Mesenchymal stem cell (in vitro differentiated cells and primary cell): Measurements from ENCODE around the gene FBXL2. TPM values are rescaled to one million over a fixed set of nuclear protein-coding genes. Genes with fewer than 3 reads are reported as not detected.

Experiments used
- DNase-seq: peaks from one replicate; pipeline ENCODE4 v3.0.0-alpha.2; 2013
- H2AFZ ChIP-seq: one replicate; pipeline ENCODE4 v1.6.1; 2013; ENCODE audit warnings: low read depth, mild to moderate bottlenecking, control low read depth, inconsistent platforms, low read length, moderate library complexity
- H2AK5ac ChIP-seq: 2 replicates; pipeline ENCODE4 v1.6.1; 2013; ENCODE audit warnings: low read length, moderate library complexity, mild to moderate bottlenecking, inconsistent platforms; ENCODE audit not compliant: severe bottlenecking
- H2BK120ac ChIP-seq: one replicate; pipeline ENCODE4 v1.6.1; 2013; ENCODE audit warnings: low read depth, mild to moderate bottlenecking, inconsistent platforms, low read length, moderate library complexity
- H2BK12ac ChIP-seq, 2 experiments: one replicate each; pipeline ENCODE4 v1.6.1; 2013; ENCODE audit warnings: inconsistent platforms in 2 of 2, low read length in 2 of 2, mild to moderate bottlenecking in 2 of 2, moderate library complexity in 2 of 2, control low read depth in 1 of 2
- H2BK15ac ChIP-seq: one replicate; pipeline ENCODE4 v1.6.1; 2013; ENCODE audit warnings: mild to moderate bottlenecking, low read depth, inconsistent platforms; ENCODE audit not compliant: poor library complexity, severe bottlenecking
- H2BK5ac ChIP-seq: 2 replicates; pipeline ENCODE4 v1.6.1; 2013; ENCODE audit warnings: low read depth, mild to moderate bottlenecking, low read length, control low read depth, inconsistent platforms; ENCODE audit not compliant: poor library complexity, severe bottlenecking
- H3K14ac ChIP-seq, 2 experiments: one replicate each; pipeline ENCODE4 v1.6.1; 2013; ENCODE audit warnings: inconsistent platforms in 2 of 2, low read length in 2 of 2, control low read depth in 1 of 2, mild to moderate bottlenecking in 1 of 2, moderate library complexity in 1 of 2
- H3K18ac ChIP-seq, 2 experiments: one replicate each; pipeline ENCODE4 v1.6.1; 2013; ENCODE audit warnings: inconsistent platforms in 2 of 2, low read length in 2 of 2, control low read depth in 1 of 2, low read depth in 1 of 2, mild to moderate bottlenecking in 1 of 2
- H3K23ac ChIP-seq, 2 experiments: one replicate each; pipeline ENCODE4 v1.6.1; 2013; ENCODE audit warnings: inconsistent platforms in 2 of 2, low read length in 2 of 2, mild to moderate bottlenecking in 2 of 2, moderate library complexity in 2 of 2, control low read depth in 1 of 2
- H3K27ac ChIP-seq: 2 replicates; pipeline ENCODE4 v1.5.1; 2013; ENCODE audit warnings: mild to moderate bottlenecking, moderate library complexity, low read length, control low read depth, inconsistent platforms; ENCODE audit not compliant: poor library complexity, severe bottlenecking
- H3K27me3 ChIP-seq, 2 experiments: 2 replicates each; pipeline versions ENCODE4 v1.6.1 to v1.7.0; 2013; ENCODE audit warnings: low read length in 2 of 2, mild to moderate bottlenecking in 2 of 2, moderate library complexity in 2 of 2, control low read depth in 1 of 2, inconsistent platforms in 1 of 2; ENCODE audit not compliant: control insufficient read depth in 1 of 2, insufficient read depth in 1 of 2
- H3K36me3 ChIP-seq, 2 experiments: 2 replicates each; pipeline versions ENCODE4 v1.6.1 to v1.7.0; 2013; ENCODE audit warnings: low read length in 2 of 2, control low read depth in 1 of 2, inconsistent platforms in 1 of 2, low read depth in 1 of 2, mild to moderate bottlenecking in 1 of 2; ENCODE audit not compliant: insufficient read depth in 2 of 2, control insufficient read depth in 1 of 2
- H3K4ac ChIP-seq, 2 experiments: one replicate each; pipeline ENCODE4 v1.6.1; 2013; ENCODE audit warnings: inconsistent platforms in 2 of 2, low read length in 2 of 2, mild to moderate bottlenecking in 2 of 2, moderate library complexity in 2 of 2, control low read depth in 1 of 2, low read depth in 1 of 2
- H3K4me1 ChIP-seq: 2 replicates; pipeline ENCODE4 v1.6.1; 2013; ENCODE audit warnings: low read depth, low read length, control low read depth; ENCODE audit not compliant: control insufficient read depth, insufficient read depth
- H3K4me2 ChIP-seq: 2 replicates; pipeline ENCODE4 v1.6.1; 2013; ENCODE audit warnings: low read length, mild to moderate bottlenecking, inconsistent platforms; ENCODE audit not compliant: poor library complexity, severe bottlenecking
- H3K4me3 ChIP-seq, 2 experiments: 2 replicates each; pipeline versions ENCODE4 v1.5.1 to v1.7.0; 2013; ENCODE audit warnings: low read length in 2 of 2, mild to moderate bottlenecking in 2 of 2, control low read depth in 1 of 2, low read depth in 1 of 2; ENCODE audit not compliant: insufficient read depth in 1 of 2
- H3K79me1 ChIP-seq: replicated peaks from 2 replicates; pipeline ENCODE4 v1.6.1; 2013; ENCODE audit warnings: mild to moderate bottlenecking, control low read depth, low read length, inconsistent platforms; ENCODE audit not compliant: poor library complexity, severe bottlenecking
- H3K9ac ChIP-seq: 2 replicates; pipeline ENCODE4 v1.7.0; 2013; ENCODE audit warnings: mild to moderate bottlenecking, low read length, moderate library complexity
- H3K9me3 ChIP-seq: 2 replicates; pipeline ENCODE4 v1.7.0; 2013; ENCODE audit warnings: mild to moderate bottlenecking, low read length; ENCODE audit not compliant: control insufficient read depth
- H4K8ac ChIP-seq: one replicate; pipeline ENCODE4 v1.6.1; 2013; ENCODE audit warnings: inconsistent platforms, mild to moderate bottlenecking, low read length, moderate library complexity
- H4K91ac ChIP-seq: one replicate; pipeline ENCODE4 v1.6.1; 2013; ENCODE audit warnings: mild to moderate bottlenecking, low read length, inconsistent platforms
- WGBS: methylation state at CpG from one replicate; pipeline ENCODE4 v1.1.7; 2013; ENCODE audit warnings: mixed read lengths; 5-methylcytosine and 5-hydroxymethylcytosine counted together
- small RNA-seq: library from polyadenylated mRNA; stranded (forward); fragments of <200 nt; extraction: miRNeasy Mini kit (QIAGEN cat#:217004); gene quantifications from one replicate; pipeline ENCODE3, GENCODE V24; 2013; ENCODE audit warnings: low read depth

The FBXL2 gene

GRCh38 chr3:33433843-33434242 is 156.6 kb downstream of the FBXL2 start:
- DNase-seq = no peak
- Histone ChIP-seq H3K79me1 (no peaks in the 10 kb centered on the region), H3K4ac (no peak overlapping the region), H2BK12ac (no peak overlapping the region), H4K91ac (no peak overlapping the region), H2AK5ac (no peak overlapping the region), H3K9ac (no peak overlapping the region), H3K9me3 (no peaks in the 10 kb centered on the region), H4K8ac (no peak overlapping the region), H2BK5ac (no peak overlapping the region), H2AFZ (no peak overlapping the region), H3K23ac (no peak overlapping the region), H3K27me3 (no peaks in the 10 kb centered on the region), H3K36me3 (no peaks in the 10 kb centered on the region), H2BK15ac (no peak overlapping the region), H3K27ac (no peak overlapping the region), H3K18ac (no peak overlapping the region), H3K4me2 (no peak overlapping the region), H3K4me1 (peaks cover 10% of the 10 kb centered on the region), H3K14ac (no peak overlapping the region), H3K4me3 (no peak overlapping the region), H2BK120ac (no peak overlapping the region)
- WGBS = 83% methylated on average over 1 of the region's 2 CpGs

Small RNA genes within 50 kb of the gene (small RNA-seq; reads per million reads assigned to genes)
- not detected for gene RNU7-110P
